ENCODE measurements around the gene SMCO3.
A peak's percentile ranks its signal among the peaks of the same experiment; 100 is the strongest.

The SMCO3 gene

GRCh38 chr12:14850929-14851663 is 37.1 kb upstream of the SMCO3 start:
- Histone ChIP-seq H3K4me1 (peaks cover 20% of the 10 kb centered on the region), H3K27me3 (no peaks in the 10 kb centered on the region), H3K4me3 (ENCODE audit: low read depth, low read length) (no peak overlapping the region), H3K36me3 (no peaks in the 10 kb centered on the region), H3K9me3 (no peaks in the 10 kb centered on the region; the same call in 1 of the 2 replicates)
- DNase-seq = no peak
- no peak for TF ChIP-seq CTCF (IDR thresholded peaks at IDR 0.05; ENCODE audit: low read depth, low read length)

DNA sequence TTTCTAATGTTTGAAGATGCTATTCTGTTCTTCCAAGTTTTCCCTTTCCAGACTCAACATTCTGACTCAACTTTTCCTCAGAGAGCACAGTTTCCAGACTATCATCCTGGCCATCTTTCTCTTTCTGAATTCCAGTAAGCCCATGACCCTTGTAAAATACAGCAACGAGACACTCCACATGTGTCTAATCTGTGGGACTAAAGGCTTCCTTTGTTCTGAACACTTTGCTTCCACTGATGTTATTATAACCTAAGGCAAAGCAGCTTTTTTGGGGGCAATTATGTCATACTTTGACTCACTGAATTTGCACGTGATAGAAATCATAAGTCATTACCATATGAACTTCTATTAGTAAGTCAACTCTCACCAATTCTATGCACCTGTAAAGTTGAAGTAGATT is 35.7 kb upstream of the SMCO3 start:
- Histone ChIP-seq H3K4me3 (ENCODE audit: low read depth, low read length) (no peak overlapping the region), H3K9me3 (no peaks in the 10 kb centered on the region), H3K36me3 (no peaks in the 10 kb centered on the region), H3K4me1 (peaks cover 17% of the 10 kb centered on the region), H3K27me3 (no peaks in the 10 kb centered on the region)
- no peak for DNase-seq
- no peak for TF ChIP-seq CTCF (IDR thresholded peaks at IDR 0.05; ENCODE audit: low read depth, low read length)

GRCh38 chr12:14846876-14847580 is 33.0 kb upstream of the SMCO3 start:
- no peak for TF ChIP-seq CTCF (IDR thresholded peaks at IDR 0.05; ENCODE audit: low read depth, low read length)
- Histone ChIP-seq H3K27me3 (no peaks in the 10 kb centered on the region), H3K36me3 (no peaks in the 10 kb centered on the region), H3K9me3 (no peaks in the 10 kb centered on the region), H3K4me3 (ENCODE audit: low read depth, low read length) (no peak overlapping the region), H3K4me1 (peaks cover 13% of the 10 kb centered on the region)
- no peak for DNase-seq

DNA sequence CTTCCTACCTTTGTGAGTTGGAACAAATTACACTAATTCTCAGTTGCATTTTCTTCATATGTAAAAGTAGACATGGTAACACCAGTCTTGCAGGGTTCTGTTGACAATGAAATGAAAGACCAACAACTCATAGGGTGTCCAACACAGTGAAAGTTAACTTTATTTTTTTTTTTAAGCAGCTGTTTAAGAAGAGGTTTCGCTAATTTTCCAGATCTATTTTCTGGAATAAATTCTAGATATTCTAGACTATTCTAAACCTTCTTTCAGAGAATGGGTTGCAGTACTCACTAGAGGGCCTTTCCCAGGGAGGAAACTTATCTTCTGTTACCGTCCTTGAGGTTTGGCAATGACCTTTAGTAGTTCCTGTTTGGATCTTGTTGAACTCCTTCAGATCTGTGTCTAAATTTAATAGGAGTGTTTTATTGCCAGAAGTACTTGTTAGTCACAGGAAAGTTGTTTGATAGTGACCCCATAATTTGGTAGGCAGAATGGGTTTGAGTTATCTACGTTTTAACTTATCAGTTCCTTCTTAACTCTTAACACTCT is 32.1 kb upstream of the SMCO3 start:
- no peaks in the 10 kb centered on the region for H3K9me3 ChIP-seq
- H3K4me3 ChIP-seq (ENCODE audit: low read depth, low read length) = no peak overlapping the region
- no peak for DNase-seq
- H3K27me3 ChIP-seq = no peaks in the 10 kb centered on the region
- H3K4me1 ChIP-seq = peaks cover 13% of the 10 kb centered on the region
- TF ChIP-seq CTCF (IDR thresholded peaks at IDR 0.05; ENCODE audit: low read depth, low read length) = no peak
- no peaks in the 10 kb centered on the region for H3K36me3 ChIP-seq

GRCh38 chr12:14845350-14845750 is 31.4 kb upstream of the SMCO3 start:
- peak; percentile 80 for TF ChIP-seq CTCF (IDR thresholded peaks at IDR 0.05; ENCODE audit: low read depth, low read length)
- H3K9me3 ChIP-seq = no peaks in the 10 kb centered on the region
- H3K27me3 ChIP-seq = no peaks in the 10 kb centered on the region
- peak; percentile 50 for DNase-seq
- no peaks in the 10 kb centered on the region for H3K36me3 ChIP-seq
- H3K4me1 ChIP-seq = peaks cover 13% of the 10 kb centered on the region
- no peak overlapping the region for H3K4me3 ChIP-seq (ENCODE audit: low read depth, low read length)

GRCh38 chr12:14844401-14844800 is 30.4 kb upstream of the SMCO3 start:
- no peaks in the 10 kb centered on the region for H3K36me3 ChIP-seq
- no peak for DNase-seq
- TF ChIP-seq CTCF (IDR thresholded peaks at IDR 0.05; ENCODE audit: low read depth, low read length) = no peak
- no peak overlapping the region for H3K4me3 ChIP-seq (ENCODE audit: low read depth, low read length)
- H3K4me1 ChIP-seq = peaks cover 13% of the 10 kb centered on the region
- no peaks in the 10 kb centered on the region for H3K9me3 ChIP-seq
- no peaks in the 10 kb centered on the region for H3K27me3 ChIP-seq

Data from BE2C (cell line).